Cortex of kidney (tissue), 1 donor: Measurements from ENCODE around the gene TGFBR2.

Source experiments
- DNase-seq: peaks from one replicate; lab custom pipeline; 2025; lab: John Stamatoyannopoulos, UW

The TGFBR2 gene

GRCh38 chr3:30720586-30721313 lies 114.3 kb downstream of the TGFBR2 start:
- DNase-seq, result no peak

DNA sequence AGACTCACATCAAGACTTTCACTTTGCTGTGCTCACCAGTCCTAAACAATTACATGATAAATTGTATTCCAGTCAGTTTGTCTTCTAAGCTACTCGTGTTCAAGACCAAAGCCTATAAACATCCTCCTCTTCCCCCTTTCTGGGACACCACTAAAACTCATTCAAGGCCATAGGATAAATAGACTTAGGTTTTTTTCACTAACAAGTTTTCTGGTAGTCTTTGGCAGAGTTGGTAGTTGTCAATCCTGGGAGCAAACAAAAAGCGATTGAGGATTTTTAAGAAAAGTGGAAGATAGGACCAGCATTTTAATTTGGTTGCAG lies 114.9 kb downstream of the TGFBR2 start:
- DNase-seq, result no peak

DNA sequence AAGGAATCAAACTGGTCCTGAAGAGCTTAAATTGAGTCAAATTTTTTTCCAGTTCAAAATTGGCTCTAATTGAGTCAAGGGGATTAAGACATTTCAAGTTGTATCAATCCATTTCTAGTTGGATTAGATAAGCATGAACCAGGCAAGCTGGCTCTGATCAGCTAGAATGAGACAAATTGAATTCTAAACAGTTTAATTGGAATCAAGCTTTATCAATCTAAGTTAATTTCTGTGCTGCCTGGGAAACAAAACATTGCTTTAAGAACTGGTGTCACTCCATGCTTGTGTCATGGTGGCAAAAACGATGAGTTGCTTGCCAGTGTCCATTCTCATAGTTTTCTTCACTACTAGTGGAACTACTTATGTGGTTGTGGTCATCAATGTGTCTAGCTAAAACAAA lies 116.8 kb downstream of the TGFBR2 start:
- no peak for DNase-seq

GRCh38 chr3:30724863-30725262 lies 118.5 kb downstream of the TGFBR2 start:
- DNase-seq, result no peak

GRCh38 chr3:30728143-30728542 lies 121.7 kb downstream of the TGFBR2 start:
- no peak for DNase-seq

DNA sequence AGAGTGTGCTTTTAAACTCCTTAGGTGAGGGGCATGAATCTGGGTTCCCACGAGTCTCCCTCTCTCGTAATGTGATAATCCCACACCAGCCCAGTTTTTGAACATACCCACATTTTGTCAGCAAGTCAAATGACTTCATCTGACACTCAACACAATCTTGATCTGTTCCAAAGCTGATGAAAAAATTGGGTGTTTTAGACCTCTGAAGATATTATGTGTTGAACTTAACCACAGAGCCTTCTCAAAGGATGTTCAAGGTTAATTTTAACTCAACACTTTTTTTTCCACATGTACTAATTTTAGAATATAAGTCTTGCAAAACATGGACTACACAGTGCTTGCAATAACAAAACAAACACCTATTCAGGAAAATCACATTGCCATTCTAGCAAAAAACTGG lies 123.1 kb downstream of the TGFBR2 start:
- DNase-seq, result no peak

GRCh38 chr3:30729936-30730335 lies 123.5 kb downstream of the TGFBR2 start:
- no peak for DNase-seq

DNA sequence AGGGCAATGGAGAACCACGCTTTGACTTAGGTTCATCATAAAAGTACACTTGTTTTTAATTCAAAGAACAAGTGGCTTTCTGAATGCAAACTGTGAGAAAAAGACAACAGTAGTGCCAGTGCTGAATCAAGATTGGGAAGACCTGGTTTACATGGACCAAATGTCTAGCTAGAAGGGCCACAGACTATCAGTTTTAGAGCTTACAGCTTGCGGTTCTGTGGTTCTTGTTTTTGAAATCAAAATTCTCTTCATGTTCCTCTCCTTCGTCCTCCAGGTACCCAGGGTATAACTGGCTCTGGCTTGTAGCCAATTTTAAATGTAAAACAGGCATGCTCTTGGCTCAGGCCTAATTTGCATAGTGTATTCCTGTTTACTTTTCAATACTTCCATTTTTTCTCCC lies 124.6 kb downstream of the TGFBR2 start:
- DNase-seq, result no peak

DNA sequence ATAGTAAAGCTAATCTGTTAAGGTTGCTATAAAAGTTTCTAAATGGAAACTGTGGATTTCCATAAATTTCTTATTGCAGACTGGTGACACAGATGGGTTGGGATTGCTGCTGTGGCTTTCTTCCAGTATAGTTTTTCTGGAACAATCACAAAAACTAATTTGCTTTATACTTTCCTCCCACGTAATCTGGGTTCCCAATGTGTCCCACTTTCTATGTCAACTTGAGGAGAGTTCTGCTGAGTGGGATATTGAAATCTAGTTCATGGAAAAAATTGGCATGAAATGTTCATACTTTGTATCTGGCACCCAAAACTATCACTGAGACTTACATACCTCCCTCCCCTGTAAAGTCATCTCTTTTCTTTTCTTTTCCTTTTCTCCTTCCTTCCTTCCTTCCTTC lies 126.8 kb downstream of the TGFBR2 start:
- DNase-seq, result no peak

DNA sequence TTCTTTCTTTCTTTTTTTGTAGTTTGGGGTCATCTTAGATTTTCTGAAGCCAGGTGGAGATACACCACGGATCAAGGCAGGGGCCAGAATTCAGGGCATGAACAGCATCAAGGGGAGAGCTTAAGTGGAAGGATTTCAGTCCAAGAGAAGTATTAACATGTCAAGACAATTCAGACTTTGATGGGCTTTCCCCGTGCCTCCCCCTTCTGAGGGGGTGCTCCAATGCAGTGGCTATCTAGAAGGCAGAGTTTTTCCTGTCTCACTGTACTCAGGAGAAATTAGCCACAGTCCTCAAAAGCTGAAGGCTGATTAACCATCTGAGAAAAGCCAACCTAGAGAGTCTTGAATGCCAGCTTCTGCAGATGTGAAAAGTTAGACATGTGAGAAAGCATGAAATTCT lies 127.3 kb downstream of the TGFBR2 start:
- DNase-seq, result no peak

GRCh38 chr3:30737743-30738499 lies 131.5 kb downstream of the TGFBR2 start:
- DNase-seq, result no peak

GRCh38 chr3:30738605-30739004 lies 132.2 kb downstream of the TGFBR2 start:
- DNase-seq, result no peak

DNA sequence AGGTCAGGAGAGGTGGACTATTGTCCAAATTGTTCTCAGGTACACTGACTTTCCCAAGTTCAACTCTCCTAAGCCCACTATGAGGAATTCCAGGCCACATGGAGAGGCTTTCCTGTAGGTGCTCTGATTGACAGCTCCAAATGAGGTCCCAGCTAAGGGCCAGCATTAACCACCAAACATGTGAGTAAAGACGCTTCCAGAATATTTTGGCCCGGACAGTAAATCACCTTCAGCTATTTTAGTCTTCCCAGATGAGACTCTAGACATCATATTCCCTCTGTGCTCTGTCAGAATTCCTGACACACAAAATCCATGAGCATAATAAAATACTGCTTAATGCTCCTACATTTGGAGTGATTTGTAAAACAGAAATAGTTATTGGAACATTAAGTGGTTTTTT lies 135.5 kb downstream of the TGFBR2 start:
- DNase-seq, result no peak

GRCh38 chr3:30742796-30743619 lies 136.6 kb downstream of the TGFBR2 start:
- no peak for DNase-seq
